ENCODE results near the gene TMEM30B. TPM values are rescaled to one million over a fixed set of nuclear protein-coding genes. Genes with fewer than 3 reads are reported as not detected.
"Not testable (repeated sequence)": the region's sequence is repeated elsewhere in the genome, so short reads cannot be mapped to it uniquely, and the experiment has no call there.

TMEM30B gene
- total RNA-seq, 1 experiment from 2014 or later = 6.2 TPM

DNA sequence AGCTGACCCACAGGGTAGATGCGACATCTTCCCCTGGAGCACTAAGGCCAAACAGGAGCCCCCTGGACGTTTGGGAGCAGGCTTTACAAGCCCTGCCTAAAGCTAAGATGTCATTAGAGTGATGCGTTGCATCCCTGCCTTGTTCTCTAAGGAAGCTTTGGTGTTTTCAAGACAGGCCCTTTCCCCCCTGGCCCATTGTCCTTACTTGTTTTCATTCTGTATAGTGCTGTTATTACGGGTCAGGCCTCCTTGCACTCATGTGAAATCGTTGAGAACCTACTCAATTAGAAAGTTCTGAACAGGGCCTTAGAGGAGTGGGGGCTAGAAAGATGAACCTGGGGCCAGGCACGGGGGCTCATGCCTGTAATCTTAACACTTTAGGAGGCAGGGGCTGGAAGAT lies 38.6 kb upstream of the TMEM30B start:
- no peak overlapping the region for H3K27ac ChIP-seq
- no peaks in the 10 kb centered on the region for H3K36me3 ChIP-seq
- DNase-seq = no peak
- no peak overlapping the region for H3K4me3 ChIP-seq
- H3K4me1 ChIP-seq = no peaks in the 10 kb centered on the region
- H3K27me3 ChIP-seq = no peaks in the 10 kb centered on the region
- 0 out of 2 replicates have a peak, but pooled peaks cover 2% of the 10 kb centered on the region for H3K9me3 ChIP-seq (replicated peaks)

DNA sequence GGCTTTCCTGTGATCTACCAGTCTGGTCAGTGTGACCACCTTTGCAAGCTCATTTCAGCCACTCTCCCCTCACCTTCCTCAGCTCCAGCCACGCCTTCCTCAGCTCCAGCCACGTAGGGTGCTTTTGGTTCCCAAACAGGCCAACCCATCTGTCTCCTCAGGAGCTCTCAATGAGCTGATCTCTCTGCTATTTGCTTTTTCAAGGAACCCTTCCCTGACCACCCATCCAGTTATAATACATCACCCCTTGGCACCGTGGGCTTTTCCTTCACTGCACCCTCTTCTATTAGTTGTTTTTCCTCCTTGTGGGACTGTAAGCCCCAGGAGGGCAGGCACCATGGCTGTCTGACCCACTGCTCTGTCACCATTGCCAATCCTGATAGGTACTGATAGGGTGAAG lies 37.9 kb upstream of the TMEM30B start:
- no peak for DNase-seq
- H3K9me3 ChIP-seq (replicated peaks) = 0 out of 2 replicates have a peak, but pooled peaks cover 2% of the 10 kb centered on the region
- no peak overlapping the region for H3K27ac ChIP-seq
- no peaks in the 10 kb centered on the region for H3K27me3 ChIP-seq
- H3K4me3 ChIP-seq = no peak overlapping the region
- no peaks in the 10 kb centered on the region for H3K4me1 ChIP-seq
- H3K36me3 ChIP-seq = no peaks in the 10 kb centered on the region

DNA sequence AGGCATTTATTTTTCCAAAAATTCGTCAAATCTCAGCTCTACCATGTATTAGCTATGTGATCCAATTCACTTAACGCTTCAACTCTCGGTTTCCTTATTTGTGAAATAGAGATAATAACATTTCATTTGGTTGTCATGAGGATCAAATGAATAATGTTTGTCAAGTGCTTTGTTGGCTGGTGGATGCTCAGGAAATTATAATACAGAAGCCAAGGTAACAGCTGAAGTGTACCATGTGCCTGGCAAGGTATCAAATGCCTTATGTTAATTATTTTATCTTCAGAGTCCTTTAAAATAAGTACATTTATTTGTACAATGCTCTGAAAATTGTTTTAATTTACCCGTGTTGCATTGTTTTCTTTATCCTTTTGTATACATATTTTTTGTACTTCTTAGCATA lies 34.2 kb upstream of the TMEM30B start:
- H3K36me3 ChIP-seq = no peaks in the 10 kb centered on the region
- no peak overlapping the region for H3K27ac ChIP-seq
- H3K27me3 ChIP-seq = no peaks in the 10 kb centered on the region
- H3K4me1 ChIP-seq = no peaks in the 10 kb centered on the region
- no peak for DNase-seq
- no peak overlapping the region for H3K4me3 ChIP-seq
- 0 out of 2 replicates have a peak, but pooled peaks cover 2% of the 10 kb centered on the region for H3K9me3 ChIP-seq (replicated peaks)

DNA sequence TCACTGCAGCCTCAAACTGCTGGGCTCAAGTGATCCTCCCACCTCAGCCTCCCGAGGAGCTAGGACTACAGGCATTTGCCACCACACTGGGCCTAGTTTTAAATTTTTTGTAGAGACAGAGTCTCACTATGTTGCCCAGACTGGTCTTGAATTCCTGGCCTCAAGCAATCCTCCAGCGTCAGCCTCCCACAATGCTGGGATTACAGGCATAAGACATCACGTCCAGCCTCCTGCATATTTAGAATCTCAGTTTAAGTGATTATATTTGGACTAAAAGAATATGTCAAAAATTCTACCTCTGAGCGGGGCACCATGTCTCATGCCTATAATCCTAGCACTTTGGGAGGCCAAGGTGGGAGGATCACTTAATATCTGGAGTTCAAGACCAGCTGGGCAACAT lies 27.6 kb upstream of the TMEM30B start:
- H3K27me3 ChIP-seq; H3K4me3 ChIP-seq; H3K9me3 ChIP-seq (replicated peaks); H3K36me3 ChIP-seq; DNase-seq; H3K27ac ChIP-seq; H3K4me1 ChIP-seq: not testable (repeated sequence)

DNA sequence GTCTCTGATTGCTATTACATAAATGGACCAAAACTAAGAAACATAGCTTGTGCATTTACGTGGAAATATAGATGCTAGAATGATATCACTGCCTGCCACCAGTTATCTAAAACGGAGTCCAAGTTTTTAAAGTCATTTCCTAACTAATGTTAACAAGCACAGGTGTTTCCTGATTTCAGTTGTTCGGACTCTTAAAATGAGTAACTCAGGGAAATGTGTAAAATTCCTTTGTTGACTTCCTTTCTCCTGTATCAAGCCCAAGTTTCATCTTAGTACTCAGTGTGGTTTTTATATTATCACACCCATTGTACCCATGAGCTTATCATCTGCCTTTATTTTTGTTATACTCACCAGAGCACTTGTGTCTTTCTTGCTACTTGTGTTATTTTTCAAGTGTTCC lies 27.1 kb upstream of the TMEM30B start:
- H3K27ac ChIP-seq = no peak overlapping the region
- no peaks in the 10 kb centered on the region for H3K4me1 ChIP-seq
- H3K4me3 ChIP-seq = no peak overlapping the region
- no peak for DNase-seq
- no peaks in the 10 kb centered on the region for H3K36me3 ChIP-seq
- H3K27me3 ChIP-seq = no peaks in the 10 kb centered on the region
- no peaks in the 10 kb centered on the region for H3K9me3 ChIP-seq (replicated peaks)

DNA sequence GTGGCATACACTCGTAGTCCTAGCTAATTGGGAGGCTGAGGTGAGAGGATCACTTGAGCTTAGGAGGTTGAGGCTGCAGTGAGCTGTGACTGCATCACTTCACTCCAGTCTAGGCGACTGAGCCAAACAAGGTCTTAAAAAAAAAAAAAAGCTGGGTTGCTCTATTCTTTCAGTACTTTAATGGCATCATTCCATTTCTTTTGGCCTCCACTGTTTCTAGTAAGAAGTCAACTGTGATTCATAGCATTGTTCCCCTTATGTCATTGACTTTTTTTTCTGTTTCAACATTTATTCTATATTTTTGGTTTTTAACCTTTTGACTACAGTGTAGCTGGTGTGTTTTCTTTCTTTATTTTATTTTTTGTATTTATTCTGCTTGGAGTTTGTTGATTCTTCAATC lies 23.6 kb upstream of the TMEM30B start:
- Histone ChIP-seq H3K9me3 (replicated peaks) (no peaks in the 10 kb centered on the region), H3K27me3 (no peaks in the 10 kb centered on the region), H3K4me1 (no peaks in the 10 kb centered on the region), H3K27ac (no peak overlapping the region), H3K36me3 (no peaks in the 10 kb centered on the region), H3K4me3 (no peak overlapping the region)
- DNase-seq = no peak

DNA sequence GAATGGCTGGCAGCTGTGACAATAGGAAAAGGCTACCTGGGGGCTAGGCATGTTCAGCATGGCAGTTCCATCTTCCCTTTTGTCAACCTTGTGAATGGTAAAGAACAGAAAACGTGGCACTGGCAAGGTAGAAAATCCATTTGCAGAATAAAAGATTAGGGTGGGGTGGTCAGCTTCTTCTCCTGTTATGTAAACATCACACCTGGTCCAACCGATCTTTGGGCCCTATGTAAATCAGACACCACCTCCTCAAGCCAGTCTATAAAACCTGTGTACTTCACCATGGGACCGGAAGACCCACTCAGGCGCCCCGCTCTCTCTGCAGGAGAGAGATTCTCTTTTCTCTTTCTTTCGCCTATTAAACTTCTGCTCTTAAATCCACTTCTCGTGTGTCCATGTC lies 19.6 kb upstream of the TMEM30B start:
- Histone ChIP-seq H3K27ac (no peak overlapping the region), H3K36me3 (no peaks in the 10 kb centered on the region), H3K27me3 (no peaks in the 10 kb centered on the region), H3K4me1 (no peaks in the 10 kb centered on the region), H3K9me3 (replicated peaks) (no peaks in the 10 kb centered on the region), H3K4me3 (no peak overlapping the region)
- DNase-seq = no peak

DNA sequence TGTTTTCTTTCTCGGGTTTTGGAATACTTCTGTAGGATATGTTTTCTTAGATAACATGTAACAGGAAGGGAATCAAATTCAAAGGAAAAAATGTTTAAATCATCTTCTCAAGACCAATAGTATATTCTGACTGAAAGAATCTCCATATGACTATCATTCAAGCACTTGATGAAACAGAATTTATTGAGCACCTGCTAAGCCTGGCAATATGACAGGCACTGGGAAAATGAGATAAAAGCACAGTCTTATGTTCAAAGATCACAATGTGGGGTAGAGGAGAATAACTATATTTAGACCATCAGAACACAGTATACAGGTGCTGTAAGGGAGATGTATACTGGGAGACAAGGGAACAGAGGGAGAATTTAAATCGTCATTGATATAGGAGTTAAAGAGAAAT lies 19.1 kb upstream of the TMEM30B start:
- Histone ChIP-seq H3K36me3 (no peaks in the 10 kb centered on the region), H3K27me3 (no peaks in the 10 kb centered on the region)

DNA sequence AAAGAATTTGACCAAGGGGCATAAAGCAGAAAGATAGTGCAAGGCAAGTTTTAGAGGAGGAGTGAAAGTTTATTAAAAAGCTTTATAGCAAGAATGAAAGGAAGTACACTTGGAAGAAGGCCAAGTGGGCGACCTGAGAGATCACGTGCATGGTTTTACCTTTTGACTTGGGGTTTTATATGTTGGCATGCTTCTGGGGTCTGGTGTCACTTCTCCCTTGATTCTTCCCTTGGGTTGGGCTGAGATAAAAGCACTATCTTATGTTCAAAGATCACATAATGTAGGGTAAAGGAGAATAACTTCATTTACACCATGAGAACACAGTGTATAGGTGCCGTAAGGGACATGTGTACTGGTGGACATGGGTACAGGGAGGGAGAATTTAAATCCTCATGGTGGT lies 17.7 kb upstream of the TMEM30B start:
- Histone ChIP-seq H3K4me1 (no peaks in the 10 kb centered on the region), H3K4me3 (no peak overlapping the region), H3K27ac (no peak overlapping the region), H3K27me3 (no peaks in the 10 kb centered on the region), H3K9me3 (replicated peaks) (no peaks in the 10 kb centered on the region), H3K36me3 (no peaks in the 10 kb centered on the region)
- no peak for DNase-seq

More for the DNA sequence above, 19.1 kb upstream of the TMEM30B start:
- no peaks in the 10 kb centered on the region for H3K4me1 ChIP-seq
- no peak overlapping the region for H3K27ac ChIP-seq
- no peaks in the 10 kb centered on the region for H3K9me3 ChIP-seq (replicated peaks)
- no peak for DNase-seq
- no peak overlapping the region for H3K4me3 ChIP-seq

DNA sequence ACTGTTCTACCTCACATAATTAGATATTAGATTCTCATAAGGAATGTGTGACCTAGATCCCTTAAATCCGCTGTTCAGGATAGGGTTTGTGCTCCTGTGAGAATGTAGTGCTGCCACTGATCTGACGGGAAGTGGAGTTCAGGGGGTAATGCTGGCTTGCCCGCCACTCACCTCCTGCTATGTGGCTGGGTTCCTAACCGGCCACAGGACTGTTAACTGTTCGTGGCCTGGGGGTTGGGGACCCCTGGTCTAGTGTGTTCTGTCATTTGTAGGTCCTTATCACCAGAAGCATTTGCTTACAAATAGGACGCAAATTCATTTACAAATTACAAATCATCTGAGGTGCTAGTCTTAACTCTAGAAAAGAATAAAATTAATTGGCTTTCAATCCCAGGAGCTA lies 16.4 kb upstream of the TMEM30B start:
- H3K4me1 ChIP-seq = no peaks in the 10 kb centered on the region
- H3K27ac ChIP-seq = no peak overlapping the region
- no peak for DNase-seq
- no peaks in the 10 kb centered on the region for H3K36me3 ChIP-seq
- H3K27me3 ChIP-seq = no peaks in the 10 kb centered on the region
- H3K4me3 ChIP-seq = no peak overlapping the region
- no peaks in the 10 kb centered on the region for H3K9me3 ChIP-seq (replicated peaks)

DNA sequence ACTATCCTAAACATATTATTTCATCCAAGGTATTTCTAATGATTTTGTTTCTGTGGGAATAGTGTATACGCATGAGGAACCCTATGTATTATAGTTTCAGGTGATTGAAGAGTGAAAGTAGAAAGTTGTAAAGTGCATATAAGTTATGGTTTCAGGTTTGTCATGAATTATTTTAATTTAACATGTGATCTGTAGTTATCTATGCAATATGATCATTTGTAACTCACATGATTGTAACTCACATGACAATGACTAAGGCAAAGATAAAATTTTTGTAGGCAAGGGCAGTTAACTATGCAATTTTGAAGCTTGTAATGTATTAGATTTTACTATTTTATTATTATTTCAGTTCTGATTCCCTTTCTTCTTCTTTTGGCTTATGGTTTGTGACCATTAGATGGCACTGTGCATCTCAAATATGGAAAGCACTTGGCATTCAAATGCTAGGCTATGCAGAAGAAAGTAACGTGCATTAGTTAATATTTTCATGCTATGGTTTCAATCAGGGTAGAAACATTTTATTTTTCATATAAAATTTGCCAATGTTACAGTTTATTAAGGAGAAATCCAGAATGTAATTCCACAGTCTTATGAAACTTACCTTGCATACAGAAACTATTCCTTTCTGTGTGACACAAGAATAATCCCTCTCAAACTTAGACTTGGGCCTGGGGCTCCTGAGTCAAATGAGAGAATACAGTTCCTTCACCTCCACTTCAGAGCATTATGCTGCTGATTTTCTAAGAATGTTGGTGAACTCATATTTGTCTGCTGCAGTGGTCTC lies 15.8 kb upstream of the TMEM30B start:
- Histone ChIP-seq H3K9me3 (replicated peaks) (no peaks in the 10 kb centered on the region), H3K27ac (no peak overlapping the region), H3K4me3 (no peak overlapping the region), H3K36me3 (no peaks in the 10 kb centered on the region), H3K27me3 (no peaks in the 10 kb centered on the region), H3K4me1 (no peaks in the 10 kb centered on the region)
- DNase-seq = peak in 1 of 2 experiments; percentile 51

DNA sequence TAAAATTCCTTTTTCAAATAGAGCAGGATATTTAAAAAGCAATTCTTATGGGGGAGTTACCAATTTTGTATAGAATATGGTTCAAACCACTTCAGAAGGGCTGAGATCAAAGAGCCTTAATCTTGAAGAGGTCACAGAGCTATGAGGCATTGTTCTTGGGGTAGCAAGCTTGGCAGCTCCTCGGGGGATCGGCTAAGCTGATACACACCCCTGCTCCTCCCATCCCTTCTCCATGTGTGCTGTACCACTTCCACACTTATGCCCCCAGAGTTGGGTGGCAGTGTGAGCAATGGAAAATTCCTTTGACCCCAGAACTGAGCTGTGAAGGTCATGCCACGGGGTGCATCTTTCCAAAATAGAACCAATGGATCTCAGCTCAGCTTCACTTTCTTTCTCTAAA lies 15.0 kb upstream of the TMEM30B start:
- Histone ChIP-seq H3K4me1 (no peaks in the 10 kb centered on the region), H3K27me3 (no peaks in the 10 kb centered on the region), H3K27ac (no peak overlapping the region), H3K4me3 (no peak overlapping the region), H3K36me3 (no peaks in the 10 kb centered on the region), H3K9me3 (replicated peaks) (no peaks in the 10 kb centered on the region)
- DNase-seq = no peak

DNA sequence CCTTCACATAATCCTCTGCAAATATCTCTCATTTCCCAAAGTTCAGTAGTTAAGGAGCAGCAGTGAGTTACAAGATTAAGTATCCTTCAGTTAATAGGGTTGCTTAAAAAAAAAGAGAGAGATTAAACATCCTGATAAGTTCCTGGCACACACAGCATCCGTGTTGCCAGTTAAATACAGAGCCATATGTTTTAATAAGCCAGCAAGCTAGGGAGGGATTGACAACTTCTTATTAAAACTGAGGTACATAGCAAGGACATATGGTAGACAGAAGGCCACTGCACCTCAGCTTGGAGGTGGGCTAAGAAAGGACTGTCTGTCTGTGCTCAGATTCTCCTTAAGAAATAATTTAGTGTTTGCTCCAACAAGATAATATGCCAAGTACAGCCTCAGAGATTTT lies 9.6 kb upstream of the TMEM30B start:
- no peaks in the 10 kb centered on the region for H3K27me3 ChIP-seq
- no peak overlapping the region for H3K4me3 ChIP-seq
- no peaks in the 10 kb centered on the region for H3K9me3 ChIP-seq (replicated peaks)
- H3K27ac ChIP-seq = no peak overlapping the region
- H3K36me3 ChIP-seq = no peaks in the 10 kb centered on the region
- no peak for DNase-seq
- peaks cover 3% of the 10 kb centered on the region for H3K4me1 ChIP-seq

DNA sequence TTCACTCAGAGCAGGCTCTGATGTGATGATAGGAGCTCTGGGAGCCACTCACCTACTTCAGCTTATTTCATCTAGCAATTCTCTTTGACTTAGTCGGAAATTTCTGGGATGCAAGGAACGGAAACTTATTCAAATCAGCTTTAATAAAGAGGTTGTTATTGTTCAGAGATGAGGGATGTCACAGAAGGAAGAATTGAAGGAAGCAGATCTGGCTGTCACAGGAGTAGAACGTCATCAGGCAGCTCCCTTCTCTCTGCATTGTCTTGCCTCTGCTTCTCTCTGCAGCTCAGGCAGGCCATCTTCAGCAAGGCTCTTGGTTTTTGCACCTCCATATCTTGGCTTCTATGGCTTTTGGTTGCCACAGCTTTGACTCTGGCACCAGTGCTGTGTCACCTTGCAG lies 7.6 kb upstream of the TMEM30B start:
- no peak for DNase-seq
- Histone ChIP-seq H3K27me3 (no peaks in the 10 kb centered on the region), H3K4me1 (peaks cover 3% of the 10 kb centered on the region), H3K27ac (no peak overlapping the region), H3K36me3 (no peaks in the 10 kb centered on the region), H3K9me3 (replicated peaks) (no peaks in the 10 kb centered on the region), H3K4me3 (no peak overlapping the region)

DNA sequence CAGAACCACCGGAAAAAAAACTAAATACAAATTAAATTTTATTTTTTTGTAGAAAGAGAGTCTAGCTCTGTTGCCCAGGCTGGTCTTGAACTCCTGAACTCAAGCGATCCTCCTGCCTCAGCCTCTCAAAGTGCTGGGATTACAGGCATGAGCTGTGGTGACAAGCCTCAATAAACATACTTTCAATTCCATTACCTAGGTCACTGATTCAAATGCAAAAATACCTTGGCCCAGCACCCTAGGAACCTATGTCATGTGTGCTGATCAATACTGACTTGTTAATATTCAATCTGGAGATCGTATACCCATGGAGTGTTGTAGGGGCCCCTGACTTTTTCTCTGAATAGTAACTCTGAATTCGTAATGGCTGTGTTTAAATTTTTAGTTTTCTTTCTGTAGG lies 7.1 kb upstream of the TMEM30B start:
- Histone ChIP-seq H3K27ac (no peak overlapping the region), H3K4me1 (peaks cover 3% of the 10 kb centered on the region), H3K9me3 (replicated peaks) (no peaks in the 10 kb centered on the region), H3K36me3 (no peaks in the 10 kb centered on the region), H3K27me3 (no peaks in the 10 kb centered on the region), H3K4me3 (no peak overlapping the region)
- DNase-seq = no peak

DNA sequence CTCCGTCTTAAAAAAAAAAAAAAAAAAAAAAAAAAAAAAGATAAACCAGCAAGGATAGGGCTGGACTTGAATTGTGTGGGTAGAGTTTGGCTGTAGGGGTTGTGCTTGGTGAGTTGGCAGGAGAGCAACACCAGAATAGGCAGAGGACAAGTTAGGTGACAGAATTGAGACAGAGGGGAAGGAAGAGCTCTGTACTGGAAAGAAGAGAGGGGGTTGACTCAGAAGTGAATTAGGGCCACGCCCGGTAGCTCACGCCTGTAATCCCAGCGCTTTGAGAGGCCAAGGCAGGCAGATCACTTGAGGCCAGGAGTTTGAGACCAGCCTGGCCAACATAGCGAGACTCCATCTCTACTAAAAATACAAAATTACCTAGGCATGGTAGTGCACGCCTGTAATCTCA lies 6.1 kb upstream of the TMEM30B start:
- Histone ChIP-seq H3K9me3 (replicated peaks) (no peaks in the 10 kb centered on the region), H3K27me3 (no peaks in the 10 kb centered on the region), H3K27ac (no peak overlapping the region), H3K4me3 (no peak overlapping the region), H3K4me1 (peaks cover 3% of the 10 kb centered on the region), H3K36me3 (no peaks in the 10 kb centered on the region)
- DNase-seq = no peak

Measured in SJCRH30 (cell line).